Body of pancreas (tissue), 4 donors: ENCODE measurements around the gene SLC39A7.

ENCODE experiments used
- CTCF ChIP-seq, 7 experiments: fragments of 450-650 bp in 4 of 7; fragments of 200-600 bp in 3 of 7; sonication (generic) in 3 of 7; IDR thresholded peaks; one replicate each; pipeline ENCODE4 v1.5.1; 2016 to 2019; ENCODE audit warnings: antibody characterized with exemption in 7 of 7
- POLR2A ChIP-seq, 3 donors: fragments of 450-650 bp; IDR thresholded peaks; one replicate each; pipeline ENCODE4 v1.6.1; 2016; ENCODE audit warnings: antibody characterized with exemption in 3 of 3, mild to moderate bottlenecking in 2 of 3

- TF ChIP-seq CTCF (IDR thresholded peaks at IDR 0.05) (no peak), POLR2A (IDR thresholded peaks at IDR 0.05) (no peak)
Observed at GRCh38 chr6:33176906-33177305, 23.8 kb upstream of the SLC39A7 start.
